HG02973 (cell line): ENCODE measurements around the gene AKR1C1.
"Not testable (repeated sequence)": the region's sequence is repeated elsewhere in the genome, so short reads cannot be mapped to it uniquely, and the experiment has no call there.

ENCODE experiments used
- ATAC-seq: cut with Tn5 transposase; IDR thresholded peaks from one replicate; pipeline ENCODE4 v1.9.1; 2021; ENCODE audit warnings: moderate library complexity; ENCODE audit not compliant: unreplicated experiment

Gene AKR1C1

DNA sequence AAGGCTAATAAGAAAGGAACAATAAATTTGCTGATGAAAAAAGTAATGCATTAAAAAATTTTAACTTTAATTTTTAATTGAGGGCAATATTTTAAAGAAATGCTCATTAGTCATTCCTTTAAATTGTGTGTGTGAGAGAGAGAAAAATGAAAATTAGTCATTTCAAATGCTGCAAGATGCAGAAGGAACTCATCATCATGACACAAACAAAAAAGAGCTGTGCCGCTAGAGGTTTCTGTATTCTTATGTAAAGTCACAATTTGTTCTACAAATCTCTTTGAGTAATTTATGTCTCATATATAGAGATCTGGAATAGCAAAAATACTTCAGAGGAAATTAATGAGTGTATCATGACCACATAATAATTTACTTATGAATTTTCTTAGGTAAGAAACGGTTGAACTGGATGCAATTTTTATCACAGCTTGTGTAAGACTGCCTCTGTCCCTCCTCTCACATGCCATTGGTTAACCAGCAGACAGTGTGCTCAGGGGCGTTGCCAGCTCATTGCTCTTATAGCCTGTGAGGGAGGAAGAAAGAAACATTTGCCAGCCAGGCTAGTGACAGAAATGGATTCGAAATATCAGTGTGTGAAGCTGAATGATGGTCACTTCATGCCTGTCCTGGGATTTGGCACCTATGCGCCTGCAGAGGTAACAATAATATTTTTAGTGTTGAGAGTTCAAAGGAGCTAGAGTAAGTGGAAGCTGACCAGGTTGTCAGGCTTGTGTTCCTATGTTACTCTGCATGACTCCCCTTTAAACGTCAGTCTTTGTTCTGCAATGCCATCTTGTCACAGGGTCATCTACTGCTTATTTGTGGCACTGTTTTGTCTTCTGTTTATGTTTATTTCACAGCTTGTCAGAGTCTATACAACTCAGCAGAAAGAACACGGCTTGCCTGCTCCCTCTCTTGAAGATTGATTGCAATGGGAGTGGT, at the start of gene AKR1C1:
Gene AKR1C1 (plus strand): TSS at position 540 of the 939 bp plus-strand sequence. CDS start 30 bp downstream, at position 570.
- ATAC-seq, result not testable (repeated sequence)

DNA sequence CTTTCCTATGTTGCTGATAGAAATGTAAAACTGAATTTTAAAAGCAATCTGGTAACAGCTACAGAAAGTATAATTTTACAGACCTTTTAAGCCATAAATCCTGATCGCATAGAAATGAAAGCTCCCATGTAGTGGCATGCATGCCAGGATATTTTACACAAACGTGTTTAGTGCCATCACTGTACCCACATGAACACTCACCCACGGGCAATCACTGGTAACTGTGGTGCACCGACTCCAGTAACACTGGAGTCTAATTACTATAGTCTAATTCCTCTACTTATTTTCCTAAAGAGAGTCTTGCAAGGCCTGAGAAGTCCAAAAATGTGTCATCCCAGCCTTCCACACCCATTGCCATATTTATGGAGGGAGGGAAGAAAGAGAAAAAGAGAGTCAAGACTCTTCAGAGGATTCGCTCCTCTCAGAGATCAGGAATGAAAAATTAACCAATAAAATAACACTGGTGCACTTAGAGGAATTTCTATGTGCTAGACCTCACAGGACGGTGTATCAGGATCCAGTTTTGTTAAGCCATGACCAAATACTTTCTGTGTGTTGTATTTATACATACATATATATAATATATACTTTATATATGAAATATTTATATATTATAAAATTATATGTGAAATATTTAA, 48.9 kb upstream of the AKR1C1 start:
- no peak for ATAC-seq

DNA sequence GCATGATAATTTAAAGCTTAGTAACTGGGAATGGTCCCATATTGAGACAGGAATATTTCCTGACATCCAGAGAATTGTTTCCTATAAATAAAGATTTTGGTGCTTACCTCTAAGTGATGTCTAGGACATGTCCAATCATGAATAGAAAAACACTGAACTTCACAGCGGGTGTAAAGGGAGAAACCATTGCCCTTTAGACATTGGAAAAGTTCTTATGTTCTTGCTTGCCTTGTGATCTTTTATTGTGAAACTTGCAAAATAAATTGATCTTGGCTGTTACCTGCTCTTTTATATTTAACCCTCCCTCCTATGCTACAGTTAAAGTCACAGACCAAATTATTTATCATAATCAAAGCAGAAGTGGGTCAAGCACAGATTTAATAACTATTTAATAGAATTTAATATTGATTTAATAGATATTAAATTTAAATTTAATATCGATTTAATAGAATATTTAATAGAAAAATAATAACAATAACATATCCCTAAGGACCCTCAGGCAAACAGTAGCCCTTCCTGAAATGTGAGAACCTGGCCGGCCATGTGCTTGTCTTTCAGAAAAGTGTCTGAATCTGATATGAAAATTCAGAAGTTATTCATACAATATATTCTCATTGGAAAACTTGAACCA, 47.0 kb upstream of the AKR1C1 start:
- ATAC-seq, result no peak

DNA sequence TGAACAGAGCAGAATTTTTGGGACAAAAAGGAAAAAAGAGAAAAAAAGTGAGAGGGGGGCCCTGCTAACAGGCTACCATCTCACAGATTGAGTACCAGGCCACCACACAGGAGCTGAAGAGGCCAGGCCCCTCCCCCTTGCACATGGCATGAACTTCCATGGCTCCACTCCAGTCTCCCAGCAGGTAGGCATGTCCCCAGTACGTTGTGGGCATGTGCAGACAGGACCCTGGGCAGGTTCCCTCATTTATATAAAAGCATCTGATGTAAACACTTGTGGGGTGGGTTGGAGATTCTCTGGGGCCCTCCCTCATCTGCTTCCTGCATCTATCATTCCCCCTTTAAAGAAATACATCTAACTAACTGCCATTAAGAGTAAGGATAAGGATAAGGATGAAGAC, 45.0 kb upstream of the AKR1C1 start:
- no peak for ATAC-seq

DNA sequence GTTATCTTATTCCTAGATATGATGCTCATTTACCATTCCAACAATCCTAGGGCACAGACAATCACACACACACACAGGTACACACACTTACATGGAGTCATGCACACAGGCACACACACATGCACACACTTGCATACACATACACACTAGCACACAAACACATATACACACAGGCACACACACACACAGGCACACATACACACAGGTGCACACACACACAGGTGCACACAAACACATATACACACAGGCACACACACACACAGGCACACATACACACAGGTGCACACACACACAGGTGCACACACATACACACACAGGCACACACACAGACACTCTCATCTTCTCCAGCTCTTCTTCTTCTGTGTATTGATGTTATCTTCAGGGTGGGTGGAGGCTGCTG, 38.7 kb upstream of the AKR1C1 start:
- not testable (repeated sequence) for ATAC-seq

DNA sequence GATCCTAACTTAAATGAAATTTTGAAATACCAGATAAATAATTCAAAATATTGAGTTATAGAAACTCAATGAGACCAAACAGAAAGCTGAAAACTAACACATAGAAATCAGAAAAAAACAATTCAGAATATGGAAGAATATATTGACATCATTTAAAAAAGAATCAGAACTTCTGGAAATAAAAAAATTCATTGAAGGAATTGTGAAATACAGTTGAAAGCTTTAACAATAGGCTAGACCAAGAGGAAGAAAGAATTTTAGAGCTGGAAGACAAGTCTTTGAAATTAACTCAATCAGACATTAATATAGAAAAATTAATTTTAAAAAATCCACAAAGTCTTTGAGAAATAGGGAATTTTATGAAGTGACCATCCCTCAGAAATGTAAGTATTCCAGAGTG, 36.8 kb upstream of the AKR1C1 start:
- no peak for ATAC-seq

DNA sequence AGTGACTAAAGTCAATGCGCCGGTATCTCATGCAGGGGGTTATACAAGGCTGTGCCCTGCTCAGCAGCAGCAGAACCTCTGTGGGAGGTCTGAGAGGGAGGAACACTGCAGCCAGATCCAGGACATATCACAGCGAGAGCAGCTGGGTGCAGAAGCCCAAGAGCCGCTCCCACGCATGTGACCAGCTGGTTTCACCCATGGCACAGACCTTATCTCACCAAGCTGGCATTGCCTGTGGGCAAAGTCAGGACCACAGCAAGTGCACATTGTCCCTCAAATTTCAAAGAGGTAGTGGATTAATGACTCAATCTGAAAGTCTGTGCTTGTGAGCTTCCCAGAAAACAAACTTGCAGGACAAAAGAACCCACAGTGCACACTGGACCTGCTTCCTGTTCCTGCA, 31.6 kb upstream of the AKR1C1 start:
- ATAC-seq, result no peak

DNA sequence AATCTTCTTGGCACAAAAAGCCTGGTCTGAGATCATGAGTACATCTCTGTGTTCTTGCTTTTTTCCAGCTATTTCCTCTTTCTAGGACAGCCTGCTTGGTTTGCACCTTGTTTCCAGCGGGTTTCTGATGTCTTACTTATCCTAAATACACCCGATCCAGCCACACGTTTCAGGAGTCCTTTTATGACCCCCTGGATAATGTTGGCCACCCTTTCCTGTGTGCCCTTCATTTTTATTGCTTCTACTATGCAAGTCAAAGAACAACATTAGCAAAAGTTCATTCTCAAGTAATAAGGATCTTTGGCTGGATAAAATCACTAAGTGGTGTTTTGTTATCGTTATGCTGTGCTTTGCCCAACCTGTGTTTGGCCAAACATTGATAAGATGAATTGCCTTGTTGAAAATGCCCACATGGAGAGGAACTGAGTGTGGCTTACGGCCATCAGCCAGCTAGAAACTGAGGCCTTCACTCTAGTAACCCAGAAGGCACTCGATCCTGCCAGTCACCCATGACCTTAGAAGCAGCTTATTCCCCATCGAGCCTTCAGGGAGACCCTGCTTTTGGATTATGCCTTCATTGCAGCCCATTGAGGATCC, 28.7 kb upstream of the AKR1C1 start:
- ATAC-seq, result no peak

DNA sequence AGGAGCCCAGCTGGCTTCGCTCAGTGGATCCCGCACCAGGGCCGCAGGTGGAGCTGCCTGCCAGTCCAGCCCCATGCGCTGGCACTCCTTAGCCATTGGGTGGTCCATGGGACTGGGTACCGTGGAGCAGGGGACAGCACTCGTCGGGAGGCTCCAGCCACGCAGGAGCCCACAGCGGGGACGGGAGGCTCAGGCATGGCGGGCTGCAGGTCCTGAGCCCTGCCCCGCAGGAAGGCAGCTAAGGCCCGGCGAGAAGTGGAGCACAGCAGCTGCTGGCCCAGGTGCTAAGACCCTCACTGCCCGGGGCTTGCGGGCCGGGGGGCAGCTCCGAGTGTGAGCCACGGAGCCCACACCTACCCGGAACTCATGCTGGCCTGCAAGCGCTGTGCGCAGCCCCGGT, 25.9 kb upstream of the AKR1C1 start:
- ATAC-seq, result no peak

DNA sequence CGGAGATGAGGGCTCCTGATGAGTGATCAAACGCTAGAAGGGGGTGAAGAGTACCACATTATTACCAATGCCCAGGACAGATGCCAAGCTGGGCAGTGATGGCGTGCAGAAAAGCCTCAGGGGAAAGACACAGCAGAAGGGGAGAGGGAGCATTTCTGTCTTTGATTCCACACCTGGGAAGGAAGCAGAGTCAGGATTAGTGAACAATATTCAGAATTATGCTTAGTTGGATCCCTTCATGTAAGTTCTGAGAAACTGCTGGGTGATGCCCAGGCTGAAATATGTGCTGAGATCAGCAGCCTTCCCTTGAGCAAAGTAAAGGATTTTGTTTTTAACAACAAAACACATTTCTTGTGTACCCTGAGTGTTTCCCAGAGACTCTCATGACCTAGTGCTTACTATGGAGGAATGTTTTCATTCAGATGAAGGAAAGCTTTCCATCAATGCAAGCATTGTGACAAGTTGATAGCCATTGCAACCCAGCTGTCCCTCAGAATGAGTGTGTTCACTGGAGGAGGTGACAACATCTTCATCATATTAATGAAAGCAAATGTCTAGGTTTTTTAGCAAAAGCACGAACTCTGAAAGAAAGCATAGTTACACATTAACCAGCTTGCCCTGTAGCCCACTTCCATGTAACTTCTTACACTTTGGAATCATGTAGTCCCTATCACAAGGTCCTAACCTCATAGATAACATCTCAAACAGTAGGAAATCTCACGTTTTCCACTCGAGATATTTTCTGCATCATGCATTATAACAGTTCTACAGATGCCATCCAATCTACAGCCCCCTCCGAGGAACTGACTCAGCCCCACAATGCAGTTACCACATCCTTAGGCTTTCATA, 23.8 kb upstream of the AKR1C1 start:
- ATAC-seq, result no peak

DNA sequence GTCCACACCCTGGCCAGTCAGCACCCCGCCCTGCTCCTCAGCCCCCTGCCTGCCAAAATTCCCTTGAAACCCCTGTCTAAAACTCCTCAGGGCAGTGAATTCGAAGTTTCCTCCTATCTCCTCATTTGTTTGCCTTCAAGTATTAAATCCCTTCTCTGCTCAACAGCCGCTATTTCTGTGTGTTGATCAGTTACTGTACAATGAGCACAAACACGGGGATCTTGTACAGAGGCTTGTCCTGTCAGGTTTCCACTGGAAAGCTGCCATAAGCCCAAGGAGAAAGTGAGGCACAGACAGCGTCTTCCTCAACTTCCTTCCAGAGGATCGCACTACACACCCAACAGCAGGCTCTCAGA, 23.2 kb upstream of the AKR1C1 start:
- ATAC-seq, result not testable (repeated sequence)

DNA sequence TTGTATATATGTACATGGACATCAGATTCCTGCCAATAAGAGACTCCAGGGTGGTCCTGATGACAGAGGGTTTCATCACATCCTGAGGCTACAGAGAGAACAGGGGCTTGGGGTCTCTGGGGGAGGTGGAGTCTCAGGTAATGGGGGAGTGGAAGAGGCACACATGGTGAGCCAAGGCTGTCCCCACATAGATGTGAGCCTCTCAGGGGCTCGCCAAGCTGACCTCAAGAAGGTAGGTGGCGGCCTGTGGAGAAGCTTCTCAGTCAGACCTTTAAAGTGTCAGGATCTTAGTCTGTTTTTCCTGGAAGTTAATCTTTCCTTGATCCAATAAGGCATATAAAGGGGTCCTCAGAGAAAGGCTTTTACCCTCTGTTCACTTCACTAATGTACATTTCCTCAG, 22.3 kb upstream of the AKR1C1 start:
- ATAC-seq, result not testable (repeated sequence)

DNA sequence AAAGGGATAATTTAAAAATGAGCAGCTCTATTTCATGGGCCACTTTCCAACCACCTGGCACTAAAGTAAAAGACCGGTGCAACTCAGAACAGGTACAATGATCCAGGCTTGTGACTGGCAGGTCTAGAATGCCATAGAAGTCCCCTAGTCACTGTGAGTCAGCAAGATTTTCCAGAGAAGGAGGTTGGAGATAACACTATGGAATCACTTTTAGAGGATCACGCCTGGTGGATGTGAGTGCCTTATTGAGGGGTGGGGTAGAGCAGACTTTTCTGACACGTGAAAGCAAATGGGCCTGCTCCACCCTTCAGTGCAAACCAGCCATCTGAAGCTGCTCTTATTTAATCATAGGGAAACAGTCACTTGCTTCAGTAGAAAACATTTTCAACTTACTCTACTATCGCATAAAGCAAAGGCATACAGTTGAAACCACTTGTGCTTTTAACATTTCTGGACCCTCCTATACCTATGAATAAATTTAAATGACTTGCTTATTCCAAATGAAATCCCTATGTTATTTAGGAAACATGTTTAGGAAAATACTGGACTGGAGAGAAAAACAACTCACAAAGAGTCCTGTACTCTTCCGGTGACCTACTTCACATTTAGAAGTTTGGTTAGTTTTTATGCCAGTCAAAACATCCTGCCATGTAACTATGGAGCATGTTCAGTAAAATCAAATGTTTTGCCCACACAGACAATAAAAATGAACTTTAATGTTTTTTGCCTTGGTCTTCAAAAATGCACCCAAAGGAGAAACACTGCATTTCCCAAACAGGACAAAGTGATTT, 21.5 kb upstream of the AKR1C1 start:
- no peak for ATAC-seq

DNA sequence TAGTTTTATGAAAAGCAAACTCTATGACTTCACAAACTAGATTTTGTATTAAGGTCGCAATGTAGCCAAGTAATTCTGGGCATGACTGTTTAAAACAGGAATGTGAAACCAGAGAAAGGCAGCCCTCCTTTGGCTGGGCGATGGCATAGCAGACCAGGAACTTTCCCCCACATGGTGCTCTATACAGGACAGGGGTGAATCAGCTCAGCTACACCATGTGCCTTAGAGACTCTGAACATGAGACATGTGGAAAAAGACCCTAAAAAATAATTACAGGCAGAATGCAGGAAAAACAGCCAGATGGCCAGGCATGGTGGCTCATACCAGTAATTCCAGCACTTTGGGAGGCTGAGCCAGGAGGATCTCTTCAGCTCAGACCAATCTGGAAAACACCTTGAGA, 20.3 kb upstream of the AKR1C1 start:
- ATAC-seq, result not testable (repeated sequence)

DNA sequence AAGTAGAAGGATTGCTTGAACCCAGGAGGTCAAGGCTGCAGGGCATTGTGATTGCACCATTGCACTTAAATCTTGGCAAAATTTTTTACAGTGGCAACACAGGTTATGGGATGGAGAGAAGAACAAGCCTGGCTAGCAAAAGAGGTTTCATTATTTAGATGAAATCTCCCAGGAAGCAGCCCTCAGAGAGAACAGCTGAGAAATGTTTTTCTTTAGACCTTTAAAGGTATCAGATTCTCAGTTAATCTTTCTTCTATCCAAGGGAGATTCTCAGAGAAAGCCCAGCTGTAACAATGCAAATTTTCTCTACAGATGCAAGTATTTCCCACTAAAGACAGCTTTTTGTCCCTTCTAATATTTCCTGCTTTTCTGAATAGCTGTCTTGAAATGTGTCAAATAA, 19.8 kb upstream of the AKR1C1 start:
- not testable (repeated sequence) for ATAC-seq

DNA sequence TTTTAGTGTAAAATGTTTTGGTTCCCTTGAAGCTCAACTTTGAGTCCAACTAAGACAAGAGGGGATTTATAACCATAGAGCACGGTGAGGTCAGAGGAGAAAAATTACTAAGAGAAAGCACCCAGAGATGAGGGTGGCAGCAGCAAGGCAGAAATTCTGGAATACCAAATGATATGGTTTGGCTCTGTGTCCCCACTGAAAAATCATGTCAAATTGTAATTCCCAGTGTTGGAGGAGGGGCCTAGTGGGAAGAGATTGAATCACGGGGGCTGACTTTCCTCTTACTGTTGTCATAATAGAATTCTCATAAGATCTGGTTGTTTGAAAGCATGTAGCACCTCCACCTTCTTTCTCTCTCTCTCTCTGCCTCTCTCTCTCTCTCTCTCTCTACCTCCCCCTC, 19.4 kb upstream of the AKR1C1 start:
- ATAC-seq, result no peak

DNA sequence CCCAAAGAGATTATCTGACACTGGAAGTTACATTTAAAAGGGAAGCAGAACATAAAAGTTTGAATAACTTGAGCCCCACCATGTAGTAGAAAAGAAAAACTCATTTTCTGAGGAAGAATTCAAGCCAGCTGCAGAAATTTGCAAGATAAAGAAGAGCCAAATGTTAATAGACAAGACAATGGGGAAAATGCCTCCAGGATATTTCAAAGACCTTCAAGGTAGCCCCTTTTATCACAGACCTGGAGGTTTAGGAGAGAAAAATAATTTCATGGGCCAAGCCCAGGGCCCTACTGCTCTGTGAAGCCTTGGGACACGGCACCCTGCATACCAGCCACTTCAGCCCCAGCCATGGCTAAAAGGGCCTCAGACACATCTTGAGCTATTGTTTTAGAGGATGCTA, 18.4 kb upstream of the AKR1C1 start:
- ATAC-seq, result no peak

DNA sequence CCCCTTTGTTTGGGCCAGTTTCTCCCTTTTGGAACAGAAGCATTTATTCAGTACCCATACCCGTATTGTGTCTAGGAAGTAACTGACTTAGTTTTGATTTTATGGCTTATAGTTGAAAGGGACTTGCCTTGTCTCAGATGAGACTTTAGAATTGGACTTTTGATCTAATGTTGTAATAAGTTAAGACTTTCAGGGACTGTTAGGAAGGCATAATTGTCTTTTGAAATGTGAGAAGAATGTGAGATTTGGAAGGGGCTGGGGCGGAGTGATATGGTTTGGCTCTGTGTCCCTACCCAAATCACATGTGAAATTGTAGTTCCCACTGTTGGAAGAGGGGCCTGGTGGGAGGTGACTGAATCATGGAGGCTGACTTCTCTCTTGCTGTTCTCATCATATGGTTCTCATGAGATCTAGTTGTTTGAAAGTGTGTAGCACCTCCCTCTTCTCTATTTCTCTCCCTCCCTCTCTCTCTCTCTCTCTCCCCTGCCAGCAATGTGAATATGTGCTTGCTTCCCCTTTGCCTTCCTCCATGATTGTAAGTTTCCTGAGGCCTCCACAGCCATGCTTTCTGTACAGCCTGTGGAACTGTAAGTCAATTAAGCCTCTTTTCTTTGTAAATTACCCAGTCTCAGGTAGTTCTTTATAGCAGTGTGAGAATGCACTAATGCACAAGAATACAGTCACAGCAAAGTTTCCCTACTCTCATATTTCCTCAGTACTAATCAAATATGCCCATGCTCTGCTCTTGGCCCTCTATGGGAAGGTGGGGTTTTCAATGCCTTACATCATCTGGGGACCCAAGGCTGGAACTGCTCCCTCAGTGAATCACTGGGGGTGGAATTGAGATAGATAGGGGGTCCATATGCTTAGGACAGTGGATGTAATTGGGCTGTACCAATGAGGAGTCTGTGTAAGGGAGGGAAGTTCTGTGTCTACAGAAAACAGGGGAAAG, 17.2 kb upstream of the AKR1C1 start:
- ATAC-seq, result no peak
